Fibroblast of skin of scalp (primary cell): ENCODE data around the gene PDZD4.

ENCODE experiments used
- DNase-seq: peaks from one replicate; pipeline ENCODE4 v3.0.0-alpha.2; 2013

PDZD4 gene

DNA sequence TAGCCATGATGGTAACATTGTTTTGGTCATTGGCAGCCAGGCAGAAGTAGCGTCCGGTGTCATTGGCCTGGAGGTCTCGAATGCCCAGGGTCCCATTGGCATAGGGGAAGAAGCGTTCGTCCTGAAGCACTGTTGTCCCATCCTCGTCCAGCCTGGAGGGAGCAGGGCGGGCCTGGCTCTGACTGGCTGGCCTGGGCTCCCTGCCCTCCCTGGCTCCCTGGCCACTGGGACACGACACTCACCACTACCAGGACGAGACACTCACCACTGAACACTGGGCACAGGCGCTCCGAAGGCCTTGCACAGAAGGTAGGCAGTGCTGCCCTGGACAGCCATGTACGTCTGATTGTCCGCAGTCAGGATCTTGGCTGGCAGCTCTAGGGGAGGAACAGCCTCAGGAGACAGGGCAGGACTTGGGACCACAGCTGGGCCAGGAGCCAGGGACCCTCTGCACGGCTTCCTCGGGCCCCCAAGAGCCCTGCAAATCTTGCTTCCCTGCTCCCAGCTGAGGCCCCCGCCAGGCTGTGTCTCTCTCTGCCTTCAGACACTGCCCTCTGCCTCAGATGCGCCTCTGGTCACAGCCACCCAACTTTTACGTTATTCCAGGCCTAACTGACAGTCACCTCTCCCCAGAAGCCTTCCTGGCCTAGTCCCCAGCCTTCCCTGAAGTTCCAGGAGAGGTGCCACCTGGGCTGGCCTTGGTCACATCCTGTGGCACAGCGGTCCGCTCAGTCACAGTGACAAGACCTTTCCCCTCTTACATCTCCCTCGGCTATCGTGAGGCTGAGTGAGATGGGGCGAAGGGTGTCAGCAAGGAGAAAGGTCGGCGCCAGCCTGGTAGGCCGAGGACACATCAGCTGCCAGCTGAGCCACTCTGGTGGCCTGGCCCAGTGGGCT lies 38.5 kb upstream of the PDZD4 start:
- no peak for DNase-seq

DNA sequence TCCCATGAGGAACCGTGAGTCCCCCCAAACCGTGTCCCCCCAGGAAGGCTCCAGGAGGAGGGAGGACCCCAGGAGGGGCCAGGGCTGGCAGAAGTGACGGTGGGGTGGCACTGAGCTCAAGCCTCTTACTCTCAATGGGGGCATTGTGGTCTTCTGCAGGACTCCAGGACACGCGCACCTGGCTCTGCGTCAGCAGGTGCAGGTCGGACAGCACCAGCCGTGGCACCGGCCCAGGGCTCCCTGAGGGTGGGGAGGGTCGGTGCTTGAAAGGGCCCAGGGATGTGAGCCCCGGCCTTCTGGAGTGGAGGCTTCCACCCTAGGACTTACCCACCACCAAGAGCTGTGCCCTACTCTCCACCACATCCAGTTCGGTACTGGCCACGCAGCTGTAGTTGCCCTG lies 37.3 kb upstream of the PDZD4 start:
- no peak for DNase-seq

DNA sequence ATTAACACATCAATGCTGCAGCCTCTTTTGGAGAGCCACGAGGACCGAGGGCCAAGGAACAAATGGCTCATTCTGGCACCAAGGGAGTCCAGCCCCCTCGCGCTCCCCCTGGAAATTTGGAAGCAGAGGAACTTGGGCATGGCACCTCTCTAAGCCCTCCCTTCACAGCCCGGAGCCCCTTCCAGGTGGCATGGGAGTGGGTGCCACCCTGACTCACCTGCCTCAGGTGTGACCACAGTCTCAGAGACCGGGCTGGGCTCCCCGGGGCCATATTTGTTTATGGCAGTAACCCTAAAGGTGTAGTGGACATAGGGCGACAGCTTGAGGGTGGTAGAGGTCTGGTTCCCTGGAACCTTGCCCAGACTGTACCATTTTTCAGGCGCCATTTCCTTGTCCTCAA lies 36.8 kb upstream of the PDZD4 start:
- DNase-seq: no peak

DNA sequence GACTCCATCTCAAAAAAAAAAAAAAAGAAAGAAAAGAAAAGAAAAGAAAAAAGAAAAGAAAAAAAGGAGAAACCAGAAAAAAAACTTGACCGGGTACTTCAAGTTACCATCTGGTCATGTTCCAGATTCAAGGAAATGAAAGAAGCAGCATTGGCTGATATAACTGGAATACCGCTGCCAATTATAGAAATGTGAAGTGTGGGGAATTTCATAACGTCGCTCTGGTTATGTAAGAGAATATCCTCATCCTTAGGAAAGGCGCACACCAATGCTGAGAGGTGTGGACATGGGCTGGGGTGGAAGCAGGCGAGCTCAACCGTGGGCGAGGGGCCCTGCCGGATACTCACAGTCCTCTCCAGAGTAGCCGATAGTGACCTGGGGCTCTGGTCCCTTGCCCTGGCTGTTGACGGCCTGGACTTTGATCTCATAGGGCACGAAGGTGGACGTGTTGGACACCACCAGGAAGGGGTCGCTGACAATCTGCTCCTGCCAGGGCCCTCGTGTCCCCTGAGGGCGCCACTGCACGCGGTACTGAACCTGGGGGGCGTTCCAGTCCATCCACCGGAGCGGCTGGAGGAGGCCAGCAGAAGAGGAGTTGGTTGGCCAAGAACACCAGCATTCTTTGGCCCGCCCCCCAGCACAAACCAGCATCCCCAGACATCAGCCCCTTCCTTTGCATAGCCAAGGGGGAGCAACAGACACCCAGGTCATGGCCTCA lies 36.1 kb upstream of the PDZD4 start:
- no peak for DNase-seq

DNA sequence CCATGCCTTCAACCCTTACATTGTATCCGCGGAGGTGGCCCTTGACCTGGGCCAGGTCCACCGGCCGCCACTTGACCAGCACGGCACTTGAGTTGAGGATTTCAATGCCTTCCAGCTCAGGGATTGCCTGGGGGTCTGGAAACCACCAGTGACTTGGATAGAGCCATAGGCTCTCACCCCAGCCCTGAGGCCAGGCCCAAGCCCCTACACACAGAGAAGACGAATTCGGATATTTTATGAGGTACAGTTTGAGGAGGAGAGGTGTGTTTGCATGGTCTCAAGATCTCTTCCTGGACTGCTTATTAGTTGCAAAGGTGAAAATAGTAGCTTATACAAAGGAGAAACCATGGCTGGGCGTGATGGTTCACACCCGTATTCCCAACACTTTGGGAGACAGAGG lies 35.3 kb upstream of the PDZD4 start:
- DNase-seq: no peak

DNA sequence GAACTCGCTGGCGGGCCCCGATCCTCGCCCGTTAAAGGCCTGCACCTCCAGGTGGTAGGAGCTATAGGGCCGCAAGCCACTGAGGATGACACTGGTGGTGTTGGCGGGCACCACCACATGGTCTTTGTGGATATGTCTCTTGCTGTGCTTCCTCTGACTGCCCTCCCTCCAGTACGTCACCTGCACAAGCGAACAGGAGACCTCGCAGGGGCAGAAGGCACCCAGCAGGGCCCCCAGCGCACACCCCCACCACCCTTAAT lies 34.9 kb upstream of the PDZD4 start:
- no peak for DNase-seq

DNA sequence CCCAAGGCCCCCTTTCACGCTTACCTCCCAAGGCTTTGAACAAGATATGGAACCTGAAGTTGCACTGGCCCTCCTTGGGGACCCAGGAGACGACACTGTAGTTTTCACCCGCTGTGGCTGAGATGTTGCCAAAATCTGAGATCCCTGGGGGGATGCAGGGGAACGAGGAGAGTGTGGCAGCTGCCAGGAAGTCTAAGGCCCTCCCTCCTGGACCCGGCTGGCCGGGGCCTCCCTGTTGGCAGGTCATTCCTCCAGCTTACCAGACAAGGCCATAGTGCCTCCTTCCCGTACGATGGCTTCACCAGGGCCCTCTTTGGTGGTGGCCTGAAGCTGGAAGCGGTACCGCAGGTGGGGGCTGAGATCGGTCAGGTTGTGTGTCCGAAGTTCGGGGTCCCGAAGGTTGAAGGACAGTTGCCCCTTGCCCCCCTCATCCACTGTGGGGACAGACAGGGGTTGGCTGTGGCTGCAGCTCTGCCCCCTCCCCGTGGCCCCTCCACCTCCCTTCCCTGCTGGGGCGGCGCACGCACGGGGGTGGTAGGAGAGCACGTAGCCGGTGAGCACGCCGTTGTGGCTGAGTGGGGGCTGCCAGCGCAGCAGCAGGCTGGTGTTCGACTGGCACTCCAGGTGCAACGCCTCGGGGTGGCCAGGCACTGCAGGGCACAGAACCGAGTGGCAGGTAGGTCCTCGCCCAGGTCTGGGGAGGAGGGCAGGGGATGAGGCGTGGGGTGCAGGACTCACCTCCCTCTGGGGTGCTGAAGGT lies 34.4 kb upstream of the PDZD4 start:
- DNase-seq: no peak

DNA sequence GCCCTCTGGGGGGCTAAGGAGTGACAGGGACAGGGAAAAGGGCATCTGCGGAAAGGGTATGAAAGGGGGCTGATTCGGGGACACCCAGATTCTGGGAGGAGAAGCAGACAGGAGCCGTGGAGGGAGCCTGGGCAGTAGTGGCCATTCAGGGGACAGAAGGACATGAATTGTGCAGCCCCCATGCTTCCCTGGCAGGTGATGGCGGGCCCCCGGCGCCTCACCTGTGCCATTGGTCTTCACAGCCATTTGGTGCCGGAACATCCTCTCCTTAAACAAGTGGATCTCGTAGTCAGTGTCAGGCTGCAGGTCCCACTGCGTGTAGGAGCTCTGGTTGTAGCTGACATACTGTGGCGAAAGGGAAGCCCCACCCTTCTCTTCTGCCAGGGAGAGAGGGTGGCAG lies 33.8 kb upstream of the PDZD4 start:
- DNase-seq: no peak

DNA sequence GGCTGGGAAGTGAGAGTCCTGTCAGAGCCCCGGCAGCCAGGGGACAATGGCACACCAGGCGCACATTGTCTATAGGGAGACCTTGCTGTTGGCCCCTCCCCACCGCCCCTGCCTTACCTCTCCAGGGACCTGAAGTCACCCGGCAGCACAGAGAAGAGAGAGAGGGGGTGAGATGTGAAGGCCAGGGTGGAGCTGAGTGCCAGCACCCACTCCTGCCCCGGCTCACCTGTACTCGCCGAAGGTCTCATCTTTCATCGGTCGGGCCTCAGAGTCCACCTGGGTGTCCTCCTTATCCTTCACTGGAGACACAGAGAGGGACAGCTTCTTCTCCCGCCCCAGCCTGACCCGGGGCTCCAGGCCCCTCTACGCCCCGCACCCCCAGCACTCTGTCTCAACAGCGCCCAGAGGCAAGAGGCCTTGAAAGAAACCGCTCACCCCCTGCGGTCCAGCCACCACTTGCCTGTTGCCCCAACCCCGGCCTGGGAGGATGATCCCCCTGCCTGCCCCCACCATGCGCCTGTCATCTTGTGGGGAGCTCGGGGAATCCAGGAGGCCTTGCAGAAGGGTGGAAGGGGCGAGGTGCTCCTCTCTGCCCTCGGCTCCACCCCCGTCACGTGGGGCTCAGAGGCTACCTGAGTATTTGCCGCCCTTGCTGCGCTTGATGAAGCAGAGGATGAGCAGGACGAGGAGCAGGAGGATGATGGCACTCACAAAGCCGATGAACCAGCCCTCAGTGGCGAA lies 33.1 kb upstream of the PDZD4 start:
- no peak for DNase-seq

DNA sequence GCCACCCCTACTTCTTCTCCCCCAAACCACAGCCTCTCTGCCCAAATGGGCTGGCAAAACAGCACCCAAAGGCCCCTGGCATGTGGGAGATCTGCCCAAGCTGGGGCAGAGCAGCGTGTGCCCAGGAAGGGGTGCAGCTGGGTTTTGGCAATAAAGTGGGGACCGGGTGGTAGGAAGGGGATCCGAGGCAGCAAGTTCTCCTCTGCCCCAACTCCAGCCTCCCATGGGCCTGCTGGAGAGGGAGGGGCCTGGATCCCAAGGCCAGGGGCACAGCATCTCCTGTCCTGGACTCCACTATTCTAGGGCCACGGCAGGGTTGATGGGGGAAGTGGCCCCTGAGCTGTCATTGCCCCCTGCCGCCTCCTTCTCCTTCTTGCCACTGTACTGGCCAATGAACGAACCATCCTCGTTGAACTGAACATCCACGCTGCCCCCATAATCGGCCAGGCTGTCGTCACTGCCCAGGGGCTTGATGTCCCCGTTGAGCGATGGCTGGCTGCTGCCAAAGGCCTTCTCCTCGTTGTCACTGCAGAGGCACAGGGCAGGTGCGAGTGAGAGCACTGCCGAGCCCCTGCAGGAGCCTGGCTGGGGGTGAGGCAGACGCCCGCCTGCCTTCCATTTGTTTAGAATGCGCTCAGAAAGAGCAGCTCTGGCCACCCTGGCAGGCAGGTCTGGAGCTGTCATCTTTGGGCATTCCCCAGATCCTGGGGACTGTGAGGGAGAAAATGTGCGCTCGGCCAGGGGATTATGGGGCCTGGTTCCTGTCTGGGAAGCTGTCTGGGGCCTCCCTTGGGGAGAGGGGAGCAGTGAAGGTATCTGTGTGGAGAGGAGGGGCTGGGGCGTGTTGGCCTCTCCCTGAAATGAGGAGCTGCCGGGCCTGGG lies 32.3 kb upstream of the PDZD4 start:
- DNase-seq: no peak

DNA sequence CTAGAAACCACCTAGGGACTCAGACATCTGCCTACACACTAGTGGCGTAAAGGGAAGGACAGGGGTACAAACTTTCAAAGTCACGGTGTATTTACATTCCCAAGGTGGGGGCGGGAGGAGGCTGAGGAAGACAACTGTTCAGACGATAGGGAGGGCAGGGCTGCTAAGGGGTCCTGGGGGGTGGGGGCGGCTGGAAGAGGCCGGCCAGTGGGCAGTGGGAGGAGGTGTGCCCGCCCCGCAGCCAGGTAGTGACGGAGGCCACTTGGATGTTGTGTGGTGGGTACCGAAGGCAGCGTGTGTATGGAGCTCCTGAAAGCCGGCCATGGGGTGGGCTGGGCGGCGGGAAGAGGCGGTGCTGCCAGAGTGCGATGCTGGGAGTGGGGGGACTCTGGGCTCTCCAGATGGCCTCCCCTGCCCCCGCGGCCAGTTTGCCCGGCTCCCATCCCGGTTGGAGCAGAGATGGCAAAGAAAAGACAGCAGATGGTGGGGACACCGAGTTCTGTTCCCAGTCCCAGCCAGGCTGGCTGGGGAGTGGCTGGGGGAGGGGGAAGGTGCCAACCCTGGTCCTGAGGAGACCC lies 31.5 kb upstream of the PDZD4 start:
- no peak for DNase-seq

DNA sequence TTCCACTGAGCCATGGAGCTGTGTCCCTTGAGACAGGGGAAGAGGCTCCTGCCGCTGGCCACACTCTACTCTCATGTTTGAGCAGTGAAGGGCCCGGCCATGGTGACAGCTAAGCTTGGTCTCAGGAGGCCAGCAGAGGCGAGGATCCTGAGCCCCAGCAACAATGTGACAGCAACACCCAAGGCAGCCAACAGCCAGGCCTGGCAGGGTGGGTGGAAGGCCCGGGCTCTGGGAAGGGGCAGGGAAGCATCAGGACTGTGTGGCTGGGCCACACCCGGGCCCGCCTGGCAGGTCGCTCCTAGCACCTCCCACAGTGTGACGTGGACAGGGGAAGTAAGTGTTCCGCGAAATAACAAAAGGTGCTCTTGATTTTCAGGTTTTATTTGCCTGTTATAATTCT lies 30.8 kb upstream of the PDZD4 start:
- no peak for DNase-seq

DNA sequence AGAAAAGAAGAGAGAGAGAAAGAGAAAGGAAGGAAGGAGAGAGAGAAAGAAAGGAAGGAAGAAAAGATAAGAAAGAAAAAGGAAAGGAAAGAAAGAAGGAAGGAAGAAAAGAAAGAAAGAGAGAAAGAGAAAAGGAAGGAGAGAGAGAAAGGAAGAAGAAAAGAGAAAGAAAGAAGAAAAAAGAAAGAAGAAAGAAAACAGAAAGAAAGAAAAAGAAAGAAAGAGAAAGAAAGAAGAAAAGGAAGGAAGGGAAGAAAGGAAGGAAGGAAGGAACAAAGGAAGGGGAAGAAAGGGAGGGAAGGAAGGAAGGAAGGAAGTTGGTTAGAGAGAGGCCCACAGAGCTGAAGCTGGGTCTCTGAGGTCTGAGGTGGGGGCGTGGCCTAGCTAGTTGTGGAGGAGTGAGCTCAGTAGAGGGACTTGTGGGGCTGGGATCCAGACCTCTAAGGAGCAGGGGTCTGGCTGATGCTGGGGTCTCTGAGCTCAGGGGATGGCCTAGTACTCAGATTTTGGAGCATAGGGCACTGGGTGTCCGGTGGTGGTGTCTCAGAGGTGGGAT lies 27.1 kb upstream of the PDZD4 start:
- no peak for DNase-seq

DNA sequence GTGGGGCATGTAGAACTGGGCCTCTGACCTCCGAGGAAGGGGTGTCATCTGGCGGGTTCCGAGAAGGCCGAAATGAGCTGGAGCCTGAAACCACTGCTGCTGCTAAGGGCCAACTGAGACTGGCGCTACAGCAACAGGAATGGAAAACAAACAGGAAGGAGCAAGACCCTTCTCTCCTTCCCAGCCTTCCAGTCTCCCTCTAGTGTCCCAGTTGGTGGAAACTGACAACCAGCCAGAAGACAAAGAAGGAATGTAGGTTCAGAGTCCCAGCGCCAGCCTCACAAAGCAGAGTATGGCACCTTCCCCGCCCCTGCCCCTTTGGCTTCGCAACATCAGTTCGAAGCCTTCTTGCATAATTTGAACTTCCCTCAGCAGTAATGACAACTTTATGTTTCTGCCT lies 24.4 kb upstream of the PDZD4 start:
- no peak for DNase-seq

DNA sequence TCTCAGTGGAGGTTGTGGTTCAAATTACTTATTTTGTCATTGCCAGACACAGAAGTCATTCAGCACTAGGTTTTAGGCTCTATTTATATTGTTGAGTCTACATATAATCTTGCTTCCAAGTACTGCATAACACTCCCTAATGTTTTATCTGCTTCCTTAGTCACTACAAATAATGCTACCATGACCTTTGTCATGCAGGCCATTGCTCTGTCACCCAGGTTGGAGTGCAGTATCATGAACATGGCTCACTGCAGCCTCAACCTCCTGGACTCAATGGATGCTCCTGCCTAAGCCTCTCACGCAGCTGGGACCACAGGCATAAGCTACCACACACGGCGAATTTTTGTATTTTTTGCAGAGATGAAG lies 23.5 kb upstream of the PDZD4 start:
- no peak for DNase-seq

DNA sequence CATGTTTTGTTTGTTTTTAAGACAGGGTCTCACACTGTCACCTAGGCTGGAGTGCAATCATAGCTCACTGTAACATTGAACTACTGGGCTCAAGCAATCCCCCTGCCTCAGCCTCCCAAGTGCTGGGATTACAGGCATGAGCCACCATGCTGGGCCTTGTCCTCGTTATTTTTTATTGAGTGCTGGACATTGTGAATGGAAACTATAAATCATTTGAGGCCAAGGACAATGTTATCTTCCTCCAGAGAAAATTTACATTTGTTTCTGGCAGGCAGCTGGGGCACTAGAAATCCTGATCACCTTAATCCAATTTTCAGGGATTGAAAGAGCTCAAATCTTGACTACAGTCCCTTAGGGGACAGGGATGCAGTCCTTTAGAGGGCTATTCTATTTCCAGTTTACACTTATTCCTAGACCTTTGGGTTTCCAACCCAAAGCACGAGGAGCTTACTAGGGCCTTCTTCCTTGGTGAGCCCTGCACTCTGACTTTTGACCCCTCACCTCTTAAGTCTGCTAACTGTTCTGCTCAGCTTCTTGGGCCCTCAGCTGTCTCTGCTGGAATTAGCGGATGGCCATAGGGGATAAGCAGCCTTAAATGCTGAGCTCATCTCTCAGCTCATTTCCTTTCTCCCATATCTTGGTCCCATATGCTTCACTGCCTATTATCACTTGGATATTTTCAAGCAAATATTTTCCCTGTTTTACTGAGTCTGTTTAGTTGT lies 23.0 kb upstream of the PDZD4 start:
- no peak for DNase-seq

DNA sequence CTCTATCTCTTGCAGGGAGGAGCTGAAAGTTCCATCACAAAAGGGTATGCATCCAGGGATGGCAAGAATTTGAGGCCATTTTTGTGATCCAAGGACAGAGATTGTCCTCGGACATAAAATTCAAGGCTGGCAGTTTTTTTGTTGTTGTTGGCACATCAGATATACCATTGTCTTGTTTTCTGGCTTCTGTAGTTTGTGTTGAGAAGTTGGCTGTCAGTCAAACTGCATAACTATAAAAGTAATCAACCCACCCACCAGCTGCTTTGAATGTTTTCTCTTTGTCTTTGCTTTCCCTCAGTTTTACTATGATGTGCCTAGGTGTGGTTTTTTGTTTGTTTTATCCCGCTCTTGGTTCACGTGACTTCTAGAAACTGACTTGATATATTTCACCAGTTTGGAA lies 21.6 kb upstream of the PDZD4 start:
- DNase-seq: no peak

DNA sequence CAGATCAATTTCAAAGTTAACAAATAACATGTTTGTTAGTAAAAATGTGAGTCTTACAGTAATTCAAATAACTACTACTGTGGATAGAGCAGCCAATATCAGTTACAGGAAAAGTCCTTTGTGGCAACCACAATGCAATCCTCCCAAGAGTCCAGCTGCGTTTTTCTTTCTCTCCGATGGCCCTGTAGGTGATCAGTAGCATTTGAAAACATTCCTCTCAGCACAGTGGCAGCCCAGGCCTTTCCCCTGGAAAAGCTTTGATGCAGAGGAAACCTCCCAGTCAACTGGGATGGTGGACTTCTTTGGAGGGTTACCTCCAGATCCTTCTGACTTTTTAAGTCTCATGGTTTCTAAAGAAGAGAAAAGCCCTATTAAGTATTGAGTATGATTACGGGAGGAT lies 18.0 kb upstream of the PDZD4 start:
- DNase-seq: no peak

DNA sequence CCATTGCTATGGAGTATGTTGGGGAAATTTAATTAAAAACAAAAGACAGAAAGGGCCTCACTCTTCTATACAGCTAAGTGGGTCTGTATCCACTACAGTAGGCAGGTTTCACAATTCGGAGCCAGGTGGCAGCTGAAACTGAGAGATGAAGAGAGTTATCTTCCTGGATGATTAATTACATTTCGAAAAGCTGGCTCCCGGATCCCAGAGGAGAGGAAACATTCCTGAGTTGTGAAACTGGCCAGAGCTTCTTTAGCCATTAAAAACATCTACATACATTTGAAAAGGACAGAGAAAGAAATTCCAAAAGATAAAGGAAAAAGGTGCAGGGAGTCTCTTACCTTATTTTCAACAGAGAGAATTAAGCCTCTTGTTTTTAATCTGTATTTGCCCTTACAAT lies 15.5 kb upstream of the PDZD4 start:
- no peak for DNase-seq

DNA sequence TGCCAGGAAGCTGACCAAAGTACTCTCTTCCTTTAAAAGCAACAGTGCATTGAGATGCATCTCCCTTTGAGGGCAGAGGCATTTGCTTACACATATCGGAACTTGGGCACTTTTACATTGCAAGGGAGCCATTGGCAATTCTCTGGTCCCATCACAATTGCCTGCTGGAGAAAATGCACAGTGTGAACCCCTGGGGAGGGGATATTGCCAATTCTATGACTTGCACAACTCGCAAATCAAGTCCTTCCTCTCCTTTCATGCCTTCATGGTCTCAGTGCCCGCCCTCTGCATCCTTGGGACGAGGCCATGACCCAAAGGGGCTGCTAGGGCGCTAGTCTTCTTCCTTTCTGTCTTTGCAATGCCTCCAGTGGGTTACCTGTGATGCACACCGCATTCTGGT lies 14.9 kb upstream of the PDZD4 start:
- no peak for DNase-seq
